DND-41 (cell line): ENCODE measurements around the gene MTA1.

ENCODE experiments used
- ATAC-seq: fragments of 200-7000 bp; cut with Tn5 transposase; 3 replicates; pipeline ENCODE4 v1.9.1; 2021; ENCODE audit warnings: low read depth; ENCODE audit not compliant: insufficient read depth
- DNase-seq: peaks from one replicate; pipeline ENCODE4 v3.0.0-alpha.2; 2020
- H2AFZ ChIP-seq: 2 replicates; pipeline ENCODE4 v1.6.0; 2012; ENCODE audit warnings: low read depth, low read length
- H3K27ac ChIP-seq: 2 replicates; pipeline ENCODE4 v1.5.1; 2012; ENCODE audit warnings: low read length, inconsistent platforms
- H3K27me3 ChIP-seq: fragments of 200-600 bp; sonication (generic); 2 replicates; pipeline ENCODE4 v1.6.0; 2012; ENCODE audit warnings: low read length, mild to moderate bottlenecking, inconsistent platforms; ENCODE audit not compliant: insufficient read depth, poor library complexity
- H3K36me3 ChIP-seq: 2 replicates; pipeline ENCODE4 v1.5.1; 2012; ENCODE audit warnings: low read length, inconsistent platforms; ENCODE audit not compliant: insufficient read depth
- H3K4me1 ChIP-seq: 2 replicates; pipeline ENCODE4 v1.5.1; 2012; ENCODE audit warnings: mild to moderate bottlenecking, low read length; ENCODE audit not compliant: insufficient read depth
- H3K4me2 ChIP-seq: 2 replicates; pipeline ENCODE4 v1.6.0; 2012; ENCODE audit warnings: mild to moderate bottlenecking, moderate library complexity, low read length, inconsistent platforms; ENCODE audit not compliant: insufficient read depth
- H3K4me3 ChIP-seq, 2 experiments: fragments of 200-600 bp in 1 of 2; shearing (Covaris generic) in 1 of 2; 2 replicates each; pipeline ENCODE4 v1.5.1; 2012 to 2016; ENCODE audit warnings: inconsistent platforms in 2 of 2, low read length in 2 of 2, mild to moderate bottlenecking in 2 of 2, low read depth in 1 of 2, moderate library complexity in 1 of 2
- H3K79me2 ChIP-seq: 2 replicates; pipeline ENCODE4 v1.6.0; 2012; ENCODE audit warnings: low read length, inconsistent platforms; ENCODE audit not compliant: insufficient read depth
- H3K9ac ChIP-seq: 2 replicates; pipeline ENCODE4 v1.6.0; 2012; ENCODE audit warnings: low read depth, mild to moderate bottlenecking, inconsistent platforms, low read length, moderate library complexity
- H3K9me3 ChIP-seq: 2 replicates; pipeline ENCODE4 v1.5.1; 2012; ENCODE audit warnings: low read length, moderate library complexity, mild to moderate bottlenecking, inconsistent platforms; ENCODE audit not compliant: insufficient read depth, severe bottlenecking
- H4K20me1 ChIP-seq: 2 replicates; pipeline ENCODE4 v1.6.0; 2012; ENCODE audit warnings: low read length; ENCODE audit not compliant: insufficient read depth
- EZH2 ChIP-seq: IDR thresholded peaks from 3 replicates; pipeline ENCODE4 v1.6.1; 2012; ENCODE audit warnings: borderline replicate concordance, low read depth, mild to moderate bottlenecking, moderate library complexity, low read length, inconsistent platforms; ENCODE audit not compliant: severe bottlenecking
- TF ChIP-seq, protein P1 (sequence below): IDR thresholded peaks from 2 replicates; pipeline ENCODE4 v1.5.1; 2012; ENCODE audit warnings: borderline replicate concordance, low read length, moderate library complexity, mild to moderate bottlenecking; ENCODE audit not compliant: poor library complexity, severe bottlenecking; ENCODE audit errors: extremely low read depth

MTA1 gene

DNA sequence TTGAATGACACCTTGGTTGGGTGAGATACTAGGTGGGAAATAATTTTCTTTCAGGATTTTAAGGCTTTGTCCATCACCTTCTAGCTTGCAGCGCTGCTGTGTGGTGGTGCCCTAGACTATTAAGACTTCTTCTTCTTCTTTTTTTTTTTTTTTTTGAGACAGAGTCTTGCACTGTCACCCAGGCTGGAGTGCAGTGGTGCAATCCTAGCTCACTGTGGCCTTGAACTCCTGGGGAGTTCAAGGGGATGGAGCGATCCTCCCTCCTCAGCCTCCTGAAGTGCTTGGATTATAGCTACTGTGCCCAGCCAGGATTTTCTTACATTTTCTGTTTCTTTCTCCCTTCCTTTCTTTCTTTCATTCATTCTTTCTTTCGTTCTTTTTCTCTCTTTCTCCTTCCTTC, 10.3 kb upstream of the MTA1 start:
- Histone ChIP-seq H3K27ac (no peak overlapping the region), H2AFZ (no peak overlapping the region), H3K79me2 (no peaks in the 10 kb centered on the region), H3K36me3 (no peaks in the 10 kb centered on the region), H3K9me3 (no peaks in the 10 kb centered on the region), H4K20me1 (no peaks in the 10 kb centered on the region), H3K9ac (no peak overlapping the region), H3K4me1 (peaks cover 3% of the 10 kb centered on the region), H3K27me3 (no peaks in the 10 kb centered on the region), H3K4me3 (no peak overlapping the region), H3K4me2 (no peak overlapping the region)
- no peak for DNase-seq
- TF ChIP-seq EZH2 = no peak
- TF ChIP-seq, protein P1, sequence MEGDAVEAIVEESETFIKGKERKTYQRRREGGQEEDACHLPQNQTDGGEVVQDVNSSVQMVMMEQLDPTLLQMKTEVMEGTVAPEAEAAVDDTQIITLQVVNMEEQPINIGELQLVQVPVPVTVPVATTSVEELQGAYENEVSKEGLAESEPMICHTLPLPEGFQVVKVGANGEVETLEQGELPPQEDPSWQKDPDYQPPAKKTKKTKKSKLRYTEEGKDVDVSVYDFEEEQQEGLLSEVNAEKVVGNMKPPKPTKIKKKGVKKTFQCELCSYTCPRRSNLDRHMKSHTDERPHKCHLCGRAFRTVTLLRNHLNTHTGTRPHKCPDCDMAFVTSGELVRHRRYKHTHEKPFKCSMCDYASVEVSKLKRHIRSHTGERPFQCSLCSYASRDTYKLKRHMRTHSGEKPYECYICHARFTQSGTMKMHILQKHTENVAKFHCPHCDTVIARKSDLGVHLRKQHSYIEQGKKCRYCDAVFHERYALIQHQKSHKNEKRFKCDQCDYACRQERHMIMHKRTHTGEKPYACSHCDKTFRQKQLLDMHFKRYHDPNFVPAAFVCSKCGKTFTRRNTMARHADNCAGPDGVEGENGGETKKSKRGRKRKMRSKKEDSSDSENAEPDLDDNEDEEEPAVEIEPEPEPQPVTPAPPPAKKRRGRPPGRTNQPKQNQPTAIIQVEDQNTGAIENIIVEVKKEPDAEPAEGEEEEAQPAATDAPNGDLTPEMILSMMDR = no peak
- no peak for ATAC-seq

DNA sequence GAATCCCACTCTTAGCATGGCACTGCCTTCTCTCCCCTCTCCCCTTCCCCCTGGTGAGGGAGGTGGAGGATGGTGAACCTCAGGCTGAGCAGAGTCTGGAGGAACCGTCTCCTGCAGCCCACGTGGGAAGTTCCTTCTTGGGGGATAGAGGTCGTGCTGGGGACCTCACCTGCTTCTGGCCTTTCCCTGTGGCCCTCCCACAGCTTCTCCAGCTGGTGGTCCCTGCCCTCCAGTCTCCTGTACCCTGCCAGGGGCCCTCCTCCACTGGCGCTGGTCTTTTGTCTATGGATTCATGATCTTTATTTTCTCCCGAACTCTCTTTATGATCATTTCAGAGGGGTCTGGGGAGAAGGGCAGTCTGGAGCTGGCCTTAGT, 9.0 kb upstream of the MTA1 start:
- Histone ChIP-seq H3K9me3 (no peaks in the 10 kb centered on the region), H3K79me2 (no peaks in the 10 kb centered on the region), H3K36me3 (no peaks in the 10 kb centered on the region), H3K9ac (no peak overlapping the region), H3K4me3 (no peak overlapping the region), H3K4me2 (no peak overlapping the region), H4K20me1 (no peaks in the 10 kb centered on the region), H2AFZ (no peak overlapping the region), H3K27me3 (no peaks in the 10 kb centered on the region), H3K4me1 (peaks cover 16% of the 10 kb centered on the region), H3K27ac (no peak overlapping the region)
- no peak for ATAC-seq
- no peak for DNase-seq
- no peak for TF ChIP-seq EZH2
- TF ChIP-seq, protein P1 = no peak

DNA sequence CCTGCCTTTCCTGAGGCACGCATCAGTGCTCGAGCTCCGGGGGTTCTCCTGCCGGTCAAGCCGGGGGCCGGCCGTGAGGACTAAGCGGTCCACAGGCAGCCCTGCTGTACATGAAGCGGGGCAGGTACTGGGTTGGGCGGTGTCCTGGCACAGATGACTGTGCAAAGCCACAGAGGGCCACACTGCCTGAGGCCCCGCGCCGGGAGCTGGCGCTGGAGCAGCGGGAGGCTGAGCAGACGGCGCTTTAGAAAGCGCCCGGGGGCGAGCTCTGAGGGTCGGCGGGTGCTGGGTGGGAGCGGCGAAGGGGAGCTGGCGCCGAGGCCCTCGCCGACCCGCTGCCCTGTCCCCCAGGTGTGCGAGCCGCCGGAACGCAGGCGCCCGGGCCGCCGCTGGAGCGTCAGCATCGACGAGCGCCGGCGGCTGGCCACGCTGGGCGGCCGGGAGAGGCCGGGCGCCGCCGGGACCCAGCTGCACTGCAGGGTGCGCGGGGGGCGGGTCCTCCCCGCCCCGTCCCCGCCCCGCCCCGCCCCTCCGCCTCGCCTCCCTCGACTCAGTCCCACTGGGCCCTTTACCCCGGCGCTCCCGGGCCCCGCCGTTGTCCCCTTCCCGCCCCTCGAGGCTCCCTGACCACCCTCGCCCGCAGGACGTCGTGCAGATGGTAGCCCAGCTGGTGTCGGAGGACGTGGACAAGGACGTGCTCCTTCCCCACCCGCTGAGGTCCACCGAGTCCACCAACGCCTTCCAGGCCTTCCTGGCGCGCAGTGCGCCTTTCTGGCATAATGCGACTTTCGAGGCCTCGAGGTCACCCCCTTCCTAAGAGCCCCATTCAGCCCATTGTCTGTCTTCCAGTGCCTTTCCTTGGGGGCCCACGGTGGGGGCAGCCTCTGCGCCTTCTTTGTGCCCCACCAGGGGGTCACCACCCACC, 8.3 kb upstream of the MTA1 start:
- no peak for DNase-seq
- Histone ChIP-seq H3K79me2 (no peaks in the 10 kb centered on the region), H3K4me1 (peaks cover 19% of the 10 kb centered on the region), H3K4me3 (no peak overlapping the region), H3K9me3 (no peaks in the 10 kb centered on the region), H3K27me3 (no peaks in the 10 kb centered on the region), H4K20me1 (no peaks in the 10 kb centered on the region), H3K27ac (no peak overlapping the region), H3K4me2 (no peak overlapping the region), H2AFZ (no peak overlapping the region), H3K9ac (no peak overlapping the region), H3K36me3 (no peaks in the 10 kb centered on the region)
- no peak for ATAC-seq
- TF ChIP-seq EZH2 = no peak
- TF ChIP-seq, protein P1 = no peak
